Fibroblast of skin of abdomen (primary cell): ENCODE results near the gene GCSAM.
"Not testable (repeated sequence)": the region's sequence is repeated elsewhere in the genome, so short reads cannot be mapped to it uniquely, and the experiment has no call there.

ENCODE experiments used
- DNase-seq: peaks from one replicate; pipeline ENCODE4 v3.0.0-alpha.2; 2013

The GCSAM gene

GRCh38 chr3:112072387-112073060 lies 60.5 kb downstream of the GCSAM start:
- DNase-seq, result not testable (repeated sequence)
